COLO668 (cell line): ENCODE measurements around the gene DBNDD1.
"Not testable (repeated sequence)": the region's sequence is repeated elsewhere in the genome, so short reads cannot be mapped to it uniquely, and the experiment has no call there.

Experiments used
- DNase-seq: peaks from one replicate; lab custom pipeline; 2025; ENCODE audit not compliant: unreplicated experiment; lab: John Stamatoyannopoulos, UW

The DBNDD1 gene

GRCh38 chr16:90012991-90013745 lies 6.1 kb downstream of the DBNDD1 start:
- no peak for DNase-seq

- DNase-seq = no peak
Observed at GRCh38 chr16:90011908-90012501, 7.3 kb downstream of the DBNDD1 start.

- no peak for DNase-seq
Observed at GRCh38 chr16:90011508-90011819, 7.8 kb downstream of the DBNDD1 start.

GRCh38 chr16:90010676-90011507 lies 8.4 kb downstream of the DBNDD1 start:
- DNase-seq = no peak

GRCh38 chr16:90009172-90009899 lies 9.9 kb downstream of the DBNDD1 start:
- DNase-seq = no peak

- DNase-seq = no peak
Observed at GRCh38 chr16:90008708-90009145, 10.5 kb downstream of the DBNDD1 start.

- DNase-seq = not testable (repeated sequence)
Observed at GRCh38 chr16:90007635-90008234, 11.5 kb downstream of the DBNDD1 start.

- no peak for DNase-seq
Observed at GRCh38 chr16:90007015-90007414, 12.2 kb downstream of the DBNDD1 start.

- no peak for DNase-seq
Observed at GRCh38 chr16:90005956-90006663, 13.1 kb downstream of the DBNDD1 start.

- no peak for DNase-seq
Observed at GRCh38 chr16:90004577-90004976, 14.7 kb downstream of the DBNDD1 start.

GRCh38 chr16:90002759-90003158 lies 16.5 kb downstream of the DBNDD1 start:
- DNase-seq = no peak

- no peak for DNase-seq
Observed at GRCh38 chr16:90001761-90002503, 17.3 kb downstream of the DBNDD1 start.

- DNase-seq = no peak
Observed at GRCh38 chr16:90000733-90001427, 18.4 kb downstream of the DBNDD1 start.

GRCh38 chr16:89999831-90000574 lies 19.3 kb downstream of the DBNDD1 start:
- DNase-seq = no peak

GRCh38 chr16:89996178-89996489 lies 23.1 kb downstream of the DBNDD1 start:
- no peak for DNase-seq

GRCh38 chr16:89995475-89996177 lies 23.6 kb downstream of the DBNDD1 start:
- peak; percentile 67 for DNase-seq

GRCh38 chr16:89994721-89995474 lies 24.4 kb downstream of the DBNDD1 start:
- peak; percentile 73 for DNase-seq
